ENCODE results near the gene OR4D2.
"Not testable (repeated sequence)": the region's sequence is repeated elsewhere in the genome, so short reads cannot be mapped to it uniquely, and the experiment has no call there.

The OR4D2 gene

DNA sequence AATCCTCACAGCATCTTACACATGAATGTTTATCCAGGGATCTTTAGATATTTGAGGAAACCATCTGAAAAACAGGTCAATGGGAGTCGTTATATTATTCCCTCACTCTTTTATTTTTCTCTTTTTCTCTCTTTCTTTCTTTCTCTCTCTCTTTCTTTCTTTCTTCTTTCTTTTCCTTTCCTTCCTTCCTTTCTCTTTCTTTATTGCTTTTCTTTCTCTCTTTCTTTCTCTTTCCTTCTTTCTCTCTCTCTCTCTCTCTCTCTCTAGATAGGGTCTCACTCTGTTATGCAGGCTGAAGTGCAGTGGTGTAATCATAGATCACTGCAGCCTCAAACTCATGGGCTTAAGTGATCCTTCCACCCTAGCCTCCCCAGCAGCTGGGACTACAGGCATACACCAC is 38.9 kb upstream of the OR4D2 start:
- no peaks in the 10 kb centered on the region for H3K36me3 ChIP-seq (ENCODE audit: low read depth)
- H3K27ac ChIP-seq (ENCODE audit: poor library complexity, severe bottlenecking) = no peak overlapping the region
- no peak for DNase-seq (ENCODE audit: low spot score)
- H3K4me3 ChIP-seq (ENCODE audit: severe bottlenecking) = no peak overlapping the region
- H3K27me3 ChIP-seq (ENCODE audit: insufficient read depth, poor library complexity, severe bottlenecking) = peaks cover 59% of the 10 kb centered on the region
- TF ChIP-seq, protein P1, sequence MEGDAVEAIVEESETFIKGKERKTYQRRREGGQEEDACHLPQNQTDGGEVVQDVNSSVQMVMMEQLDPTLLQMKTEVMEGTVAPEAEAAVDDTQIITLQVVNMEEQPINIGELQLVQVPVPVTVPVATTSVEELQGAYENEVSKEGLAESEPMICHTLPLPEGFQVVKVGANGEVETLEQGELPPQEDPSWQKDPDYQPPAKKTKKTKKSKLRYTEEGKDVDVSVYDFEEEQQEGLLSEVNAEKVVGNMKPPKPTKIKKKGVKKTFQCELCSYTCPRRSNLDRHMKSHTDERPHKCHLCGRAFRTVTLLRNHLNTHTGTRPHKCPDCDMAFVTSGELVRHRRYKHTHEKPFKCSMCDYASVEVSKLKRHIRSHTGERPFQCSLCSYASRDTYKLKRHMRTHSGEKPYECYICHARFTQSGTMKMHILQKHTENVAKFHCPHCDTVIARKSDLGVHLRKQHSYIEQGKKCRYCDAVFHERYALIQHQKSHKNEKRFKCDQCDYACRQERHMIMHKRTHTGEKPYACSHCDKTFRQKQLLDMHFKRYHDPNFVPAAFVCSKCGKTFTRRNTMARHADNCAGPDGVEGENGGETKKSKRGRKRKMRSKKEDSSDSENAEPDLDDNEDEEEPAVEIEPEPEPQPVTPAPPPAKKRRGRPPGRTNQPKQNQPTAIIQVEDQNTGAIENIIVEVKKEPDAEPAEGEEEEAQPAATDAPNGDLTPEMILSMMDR (IDR thresholded peaks at IDR 0.05; ENCODE audit: poor library complexity, severe bottlenecking) = no peak
- ATAC-seq (ENCODE audit: low read depth) = no peak
- no peaks in the 10 kb centered on the region for H3K9me3 ChIP-seq (ENCODE audit: severe bottlenecking)
- no peaks in the 10 kb centered on the region for H3K4me1 ChIP-seq (ENCODE audit: insufficient read depth, poor library complexity, severe bottlenecking)

DNA sequence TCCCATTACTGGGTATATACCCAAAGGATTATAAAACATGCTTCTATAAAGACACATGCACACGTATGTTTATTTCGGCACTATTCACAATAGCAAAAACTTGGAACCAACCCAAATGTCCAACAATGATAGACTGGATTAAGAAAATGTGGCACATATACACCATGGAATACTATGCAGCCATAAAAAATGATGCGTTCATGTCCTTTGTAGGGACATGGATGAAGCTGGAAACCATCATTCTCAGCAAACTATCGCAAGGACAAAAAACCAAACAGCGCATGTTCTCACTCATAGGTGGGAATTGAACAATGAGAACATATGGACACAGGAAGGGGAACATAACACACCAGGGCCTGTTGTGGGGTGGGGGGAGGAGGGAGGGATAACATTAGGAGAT is 34.1 kb upstream of the OR4D2 start:
- ATAC-seq (ENCODE audit: low read depth); DNase-seq (ENCODE audit: low spot score); H3K9me3 ChIP-seq (ENCODE audit: severe bottlenecking); H3K27ac ChIP-seq (ENCODE audit: poor library complexity, severe bottlenecking); H3K4me1 ChIP-seq (ENCODE audit: insufficient read depth, poor library complexity, severe bottlenecking); H3K4me3 ChIP-seq (ENCODE audit: severe bottlenecking); H3K36me3 ChIP-seq (ENCODE audit: low read depth): not testable (repeated sequence)
- H3K27me3 ChIP-seq (ENCODE audit: insufficient read depth, poor library complexity, severe bottlenecking) = peaks cover 46% of the 10 kb centered on the region

DNA sequence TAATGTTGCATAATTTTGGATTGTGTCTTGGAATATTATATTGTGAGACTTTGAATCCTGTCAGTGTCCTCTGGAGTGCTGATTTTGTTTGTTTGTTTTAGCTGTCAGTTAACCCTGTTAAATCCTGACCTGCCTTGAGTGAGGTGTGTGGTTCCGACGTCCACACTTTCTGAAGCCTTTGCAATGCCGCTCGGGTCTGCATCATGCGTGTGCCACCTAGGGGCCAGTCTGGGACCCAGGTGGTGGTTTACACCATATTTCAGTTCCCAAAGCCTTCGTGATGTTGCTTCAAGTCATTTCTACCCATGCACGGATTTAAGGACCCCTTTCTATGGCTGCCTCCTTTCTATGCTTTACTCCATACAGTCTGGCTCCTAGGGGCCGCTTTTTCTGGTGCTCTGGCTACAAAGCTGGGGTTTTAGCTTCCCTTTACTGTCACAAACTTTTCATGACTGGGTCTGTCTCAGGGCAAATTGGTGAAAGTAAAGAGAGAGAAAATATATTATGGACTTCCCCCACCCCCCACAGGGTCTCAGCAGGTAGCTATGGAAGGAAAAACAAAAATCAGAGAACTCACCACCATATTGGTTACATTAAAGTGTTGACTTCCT is 30.0 kb upstream of the OR4D2 start:
- TF ChIP-seq, protein P1 (IDR thresholded peaks at IDR 0.05; ENCODE audit: poor library complexity, severe bottlenecking) = peak; percentile 80
- Histone ChIP-seq H3K9me3 (ENCODE audit: severe bottlenecking) (no peaks in the 10 kb centered on the region), H3K27me3 (ENCODE audit: insufficient read depth, poor library complexity, severe bottlenecking) (peaks cover 51% of the 10 kb centered on the region), H3K36me3 (ENCODE audit: low read depth) (no peaks in the 10 kb centered on the region), H3K4me1 (ENCODE audit: insufficient read depth, poor library complexity, severe bottlenecking) (no peaks in the 10 kb centered on the region), H3K4me3 (ENCODE audit: severe bottlenecking) (no peak overlapping the region), H3K27ac (ENCODE audit: poor library complexity, severe bottlenecking) (no peak overlapping the region)
- DNase-seq (ENCODE audit: low spot score) = no peak
- ATAC-seq (ENCODE audit: low read depth) = peak; percentile 75

DNA sequence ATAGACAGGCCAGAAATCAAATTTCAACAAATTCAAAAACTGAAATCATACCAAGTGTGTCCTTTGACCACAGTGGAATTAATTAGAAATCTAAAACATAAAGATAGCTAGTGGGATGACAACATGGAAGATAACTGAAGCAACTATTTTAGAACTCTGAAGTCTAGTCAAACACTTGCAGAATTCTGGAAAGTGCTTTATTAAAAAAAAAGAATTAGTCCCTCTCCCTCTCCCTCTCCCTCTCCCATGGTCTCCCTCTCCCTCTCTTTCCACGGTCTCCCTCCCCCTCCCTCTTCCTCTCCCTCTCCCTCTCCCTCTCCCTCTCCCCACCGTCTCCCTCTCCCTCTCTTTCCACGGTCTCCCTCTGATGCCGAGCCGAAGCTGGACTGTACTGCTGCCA is 25.3 kb upstream of the OR4D2 start:
- no peaks in the 10 kb centered on the region for H3K4me1 ChIP-seq (ENCODE audit: insufficient read depth, poor library complexity, severe bottlenecking)
- no peak overlapping the region for H3K4me3 ChIP-seq (ENCODE audit: severe bottlenecking)
- no peaks in the 10 kb centered on the region for H3K36me3 ChIP-seq (ENCODE audit: low read depth)
- H3K27me3 ChIP-seq (ENCODE audit: insufficient read depth, poor library complexity, severe bottlenecking) = peaks cover 46% of the 10 kb centered on the region
- no peak overlapping the region for H3K27ac ChIP-seq (ENCODE audit: poor library complexity, severe bottlenecking)
- TF ChIP-seq, protein P1 (IDR thresholded peaks at IDR 0.05; ENCODE audit: poor library complexity, severe bottlenecking) = no peak
- DNase-seq (ENCODE audit: low spot score) = no peak
- H3K9me3 ChIP-seq (ENCODE audit: severe bottlenecking) = peaks cover 2% of the 10 kb centered on the region
- no peak for ATAC-seq (ENCODE audit: low read depth)

DNA sequence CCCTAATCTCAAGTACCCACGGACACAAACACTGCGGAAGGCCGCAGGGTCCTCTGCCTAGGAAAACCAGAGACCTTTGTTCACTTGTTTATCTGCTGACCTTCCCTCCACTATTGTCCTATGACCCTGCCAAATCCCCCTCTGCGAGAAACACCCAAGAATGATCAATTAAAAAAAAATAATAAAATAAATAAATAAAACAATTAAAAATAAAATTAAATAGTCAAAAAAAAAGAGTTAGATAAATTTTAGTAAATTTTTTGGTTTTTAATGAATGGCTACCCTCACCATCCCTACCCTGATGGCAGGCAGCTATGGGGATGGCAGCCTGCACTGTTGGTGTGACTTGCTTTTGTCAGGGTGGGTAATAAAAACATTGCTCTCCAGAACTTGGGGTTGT is 23.4 kb upstream of the OR4D2 start:
- peaks cover 45% of the 10 kb centered on the region for H3K27me3 ChIP-seq (ENCODE audit: insufficient read depth, poor library complexity, severe bottlenecking)
- not testable (repeated sequence) for DNase-seq (ENCODE audit: low spot score); H3K4me1 ChIP-seq (ENCODE audit: insufficient read depth, poor library complexity, severe bottlenecking); H3K4me3 ChIP-seq (ENCODE audit: severe bottlenecking); ATAC-seq (ENCODE audit: low read depth); H3K9me3 ChIP-seq (ENCODE audit: severe bottlenecking); H3K27ac ChIP-seq (ENCODE audit: poor library complexity, severe bottlenecking); H3K36me3 ChIP-seq (ENCODE audit: low read depth)

DNA sequence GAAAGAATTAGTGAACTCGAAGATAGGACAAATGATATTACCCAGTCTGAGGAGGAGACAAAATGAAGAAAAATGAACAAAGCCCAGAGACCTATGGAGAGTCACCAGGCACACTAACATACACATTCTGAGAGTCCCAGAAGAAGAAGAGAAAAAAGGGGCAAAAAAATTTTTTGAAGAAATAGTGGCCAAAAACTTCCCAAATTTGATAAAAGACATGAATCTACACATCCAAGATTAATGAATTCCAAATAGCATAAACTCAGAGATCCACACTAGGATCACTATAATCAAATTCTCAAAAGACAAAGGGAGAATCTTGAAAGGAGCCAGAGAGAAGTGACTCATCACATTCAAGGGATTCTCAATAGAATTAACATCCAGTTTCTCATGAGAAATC is 22.0 kb upstream of the OR4D2 start:
- TF ChIP-seq, protein P1 (IDR thresholded peaks at IDR 0.05; ENCODE audit: poor library complexity, severe bottlenecking) = no peak
- peaks cover 2% of the 10 kb centered on the region for H3K9me3 ChIP-seq (ENCODE audit: severe bottlenecking)
- peaks cover 43% of the 10 kb centered on the region for H3K27me3 ChIP-seq (ENCODE audit: insufficient read depth, poor library complexity, severe bottlenecking)
- DNase-seq (ENCODE audit: low spot score) (no peak), ATAC-seq (ENCODE audit: low read depth) (no peak)
- no peaks in the 10 kb centered on the region for H3K36me3 ChIP-seq (ENCODE audit: low read depth)
- H3K27ac ChIP-seq (ENCODE audit: poor library complexity, severe bottlenecking) = no peak overlapping the region
- H3K4me3 ChIP-seq (ENCODE audit: severe bottlenecking) = no peak overlapping the region
- H3K4me1 ChIP-seq (ENCODE audit: insufficient read depth, poor library complexity, severe bottlenecking) = no peaks in the 10 kb centered on the region
